Fibroblast of skin of scalp (primary cell): ENCODE data around the gene VIT.

Experiments used
- DNase-seq: peaks from one replicate; pipeline ENCODE4 v3.0.0-alpha.2; 2013

Gene VIT

GRCh38 chr2:36770542-36771287, 74.2 kb downstream of the VIT start:
- peak; percentile 59 for DNase-seq

- DNase-seq: no peak
These were observed 75.2 kb downstream of the VIT start for GRCh38 chr2:36771671-36772070.

- no peak for DNase-seq
These were observed 77.4 kb downstream of the VIT start for GRCh38 chr2:36773947-36774346.

GRCh38 chr2:36775261-36775660, 78.8 kb downstream of the VIT start:
- DNase-seq: no peak

GRCh38 chr2:36775806-36776205, 79.3 kb downstream of the VIT start:
- DNase-seq: no peak

GRCh38 chr2:36777272-36777671, 80.8 kb downstream of the VIT start:
- no peak for DNase-seq

GRCh38 chr2:36777788-36778187, 81.3 kb downstream of the VIT start:
- no peak for DNase-seq

- DNase-seq: no peak
These were observed 83.0 kb downstream of the VIT start for GRCh38 chr2:36779462-36779861.

- peak; percentile 65 for DNase-seq
These were observed 83.8 kb downstream of the VIT start for GRCh38 chr2:36780231-36780839.

- no peak for DNase-seq
These were observed 85.6 kb downstream of the VIT start for GRCh38 chr2:36781907-36782720.

GRCh38 chr2:36783246-36783645, 86.7 kb downstream of the VIT start:
- no peak for DNase-seq

- DNase-seq: peak; percentile 62
These were observed 88.8 kb downstream of the VIT start for GRCh38 chr2:36785179-36785795.

- no peak for DNase-seq
These were observed 92.8 kb downstream of the VIT start for GRCh38 chr2:36789181-36789804.

GRCh38 chr2:36792951-36793350, 96.4 kb downstream of the VIT start:
- no peak for DNase-seq

- DNase-seq: no peak
These were observed 101.0 kb downstream of the VIT start for GRCh38 chr2:36797324-36798070.

GRCh38 chr2:36798724-36799123, 102.2 kb downstream of the VIT start:
- DNase-seq: no peak

GRCh38 chr2:36800381-36800780, 103.9 kb downstream of the VIT start:
- no peak for DNase-seq

GRCh38 chr2:36801088-36801487, 104.6 kb downstream of the VIT start:
- no peak for DNase-seq

GRCh38 chr2:36802952-36803351, 106.4 kb downstream of the VIT start:
- DNase-seq: no peak

- no peak for DNase-seq
These were observed 109.2 kb downstream of the VIT start for GRCh38 chr2:36805635-36806224.

GRCh38 chr2:36807223-36807886, 110.8 kb downstream of the VIT start:
- DNase-seq: no peak
